Activated naive CD8-positive, alpha-beta T cell treated with anti-CD3 and anti-CD28 coated beads, Interleukin-2, amount 50 U/mL, for 16 hours (primary cell): ENCODE measurements around the gene CSF2.
"Not testable (repeated sequence)": the region's sequence is repeated elsewhere in the genome, so short reads cannot be mapped to it uniquely, and the experiment has no call there.

Experiments used
- DNase-seq: peaks from one replicate; pipeline ENCODE4 v3.0.0-alpha.2; 2020; ENCODE audit warnings: low read depth, low spot score

Gene CSF2

GRCh38 chr5:132108495-132108894 is 34.9 kb downstream of the CSF2 start:
- not testable (repeated sequence) for DNase-seq

DNA sequence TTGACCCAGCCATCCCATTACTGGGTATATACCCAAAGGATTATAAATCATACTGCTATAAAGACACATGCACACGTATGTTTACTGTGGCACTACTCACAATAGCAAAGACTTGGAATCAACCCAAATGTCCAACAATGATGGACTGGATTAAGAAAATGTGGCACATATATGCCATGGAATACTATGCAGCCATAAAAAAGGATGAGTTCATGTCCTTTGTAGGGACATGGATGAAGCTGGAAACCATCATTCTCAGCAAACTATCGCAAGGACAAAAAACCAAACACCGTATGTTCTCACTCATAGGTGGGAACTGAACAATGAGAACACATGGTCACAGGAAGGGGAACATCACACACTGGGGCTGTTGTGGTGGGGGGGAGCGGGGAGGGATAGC is 35.4 kb downstream of the CSF2 start:
- not testable (repeated sequence) for DNase-seq

DNA sequence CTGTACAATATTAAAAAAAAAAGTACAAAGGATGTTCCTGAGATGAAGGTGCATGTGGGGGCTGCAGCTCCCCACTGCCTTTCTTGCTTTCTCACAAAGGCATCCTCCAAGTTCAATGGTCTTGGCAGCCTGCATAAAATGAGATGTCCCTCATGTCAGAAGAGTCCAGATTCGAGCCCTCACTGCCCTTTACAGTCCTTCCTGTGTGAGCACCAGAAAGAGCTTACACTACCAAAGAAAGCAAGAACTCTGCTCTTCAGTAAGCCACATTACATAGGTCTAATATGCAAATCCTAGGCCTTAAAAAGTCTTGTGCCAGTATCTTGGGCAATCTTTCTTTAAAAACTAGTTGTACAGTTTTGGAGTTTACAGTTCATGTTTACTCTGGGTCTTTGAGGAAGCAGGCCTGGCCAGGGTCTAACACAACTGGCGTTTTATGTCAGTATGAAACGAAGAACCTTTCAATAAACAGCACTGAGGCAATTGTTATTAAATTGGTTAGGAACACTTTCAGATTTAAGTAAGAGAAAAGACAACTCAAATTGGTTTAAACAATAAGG is 36.0 kb downstream of the CSF2 start:
- no peak for DNase-seq

DNA sequence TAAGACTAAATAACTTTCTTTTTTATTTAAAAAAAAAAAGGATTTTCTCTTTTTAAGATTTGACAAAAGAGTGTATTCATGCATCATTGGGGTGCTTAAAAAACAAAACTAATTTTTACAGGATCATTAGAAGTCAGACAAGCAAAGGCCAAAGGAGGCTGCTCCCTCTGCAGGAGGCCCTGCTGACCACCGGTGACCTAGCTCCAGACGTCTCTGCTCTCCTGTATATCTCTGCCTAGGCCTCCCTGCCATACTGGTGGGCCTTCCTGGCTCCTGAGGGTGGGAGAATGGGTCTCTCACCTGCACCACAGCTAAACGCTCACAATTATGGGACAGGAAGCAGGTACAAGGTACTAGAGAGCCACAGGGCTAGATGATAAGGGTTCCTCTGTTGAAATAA is 36.6 kb downstream of the CSF2 start:
- DNase-seq, result no peak

GRCh38 chr5:132110930-132111329 is 37.3 kb downstream of the CSF2 start:
- no peak for DNase-seq

DNA sequence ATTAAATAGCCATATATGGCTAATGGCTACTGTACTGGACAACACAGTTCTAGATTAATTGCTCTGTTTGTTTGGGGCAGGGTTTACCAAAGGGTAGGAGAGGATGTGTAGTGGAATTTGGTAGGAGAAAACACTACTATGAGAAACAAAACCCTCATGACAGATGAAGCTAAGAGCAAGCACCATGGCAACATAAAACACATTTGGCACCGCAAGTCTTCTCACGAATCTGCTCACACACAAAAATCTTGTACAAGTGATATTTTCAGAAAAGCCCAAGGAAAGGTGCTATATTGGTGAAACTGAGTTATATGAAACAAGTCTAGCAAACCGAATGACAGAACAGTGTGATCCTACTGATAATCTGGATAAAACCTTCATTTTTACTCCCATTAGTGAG is 38.5 kb downstream of the CSF2 start:
- DNase-seq, result no peak

- DNase-seq, result no peak
Measured at GRCh38 chr5:132114150-132115121, 40.8 kb downstream of the CSF2 start.

GRCh38 chr5:132115375-132115774 is 41.8 kb downstream of the CSF2 start:
- no peak for DNase-seq

- no peak for DNase-seq
Measured at GRCh38 chr5:132116072-132116471, 42.5 kb downstream of the CSF2 start.

GRCh38 chr5:132116909-132117489 is 43.4 kb downstream of the CSF2 start:
- DNase-seq, result not testable (repeated sequence)

- not testable (repeated sequence) for DNase-seq
Measured at GRCh38 chr5:132120717-132121116, 47.1 kb downstream of the CSF2 start.

DNA sequence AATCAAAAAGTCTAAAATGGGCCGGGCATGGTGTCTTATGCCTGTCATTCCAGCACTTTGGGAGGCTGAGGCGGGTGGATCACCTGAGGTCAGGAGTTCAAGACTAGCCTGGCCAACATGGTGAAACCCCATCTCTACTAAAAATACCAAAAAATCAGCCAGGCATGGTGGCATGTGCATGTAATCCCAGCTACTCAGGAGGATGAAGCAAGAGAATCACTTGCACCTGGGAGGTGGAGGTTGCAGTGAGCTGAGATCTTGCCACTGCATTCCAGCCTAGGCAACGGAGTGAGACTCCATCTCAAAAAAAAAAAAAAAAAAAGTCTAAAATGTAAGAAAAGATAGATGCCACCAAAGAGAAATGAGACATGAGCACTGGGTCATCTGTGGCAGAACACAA is 49.4 kb downstream of the CSF2 start:
- not testable (repeated sequence) for DNase-seq

DNA sequence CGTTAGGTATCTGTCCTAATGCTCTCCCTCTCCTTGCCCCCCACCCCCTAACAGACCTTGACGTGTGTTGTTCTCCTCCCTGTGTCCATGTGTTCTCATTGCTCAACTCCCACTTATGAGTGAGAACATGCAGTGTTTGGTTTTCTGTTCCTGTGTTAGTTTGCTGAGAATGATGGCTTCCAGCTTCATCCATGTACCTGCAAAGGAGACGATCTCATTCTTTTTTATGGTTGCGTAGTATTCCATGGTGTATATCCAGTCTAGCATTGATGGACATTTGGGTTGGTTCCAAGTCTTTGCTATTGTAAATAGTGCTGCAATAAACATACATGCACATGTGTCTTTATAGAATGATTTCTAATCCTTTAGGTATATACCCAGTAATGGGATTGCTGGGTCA is 50.0 kb downstream of the CSF2 start:
- not testable (repeated sequence) for DNase-seq
